ENCODE measurements around the gene NCL.
"Not testable (repeated sequence)": the region's sequence is repeated elsewhere in the genome, so short reads cannot be mapped to it uniquely, and the experiment has no call there.

Gene NCL

GRCh38 chr2:231405601-231406367 is 58.5 kb downstream of the NCL start:
- not testable (repeated sequence) for DNase-seq (ENCODE audit: low read depth)

- not testable (repeated sequence) for DNase-seq (ENCODE audit: low read depth)
Observed at GRCh38 chr2:231404183-231404578, 60.1 kb downstream of the NCL start.
